HuH-7.5 (cell line): ENCODE measurements around the gene EML1.

Experiments
- DNase-seq: peaks from one replicate; pipeline ENCODE4 v3.0.0; 2011; ENCODE audit warnings: low spot score

EML1 gene

DNA sequence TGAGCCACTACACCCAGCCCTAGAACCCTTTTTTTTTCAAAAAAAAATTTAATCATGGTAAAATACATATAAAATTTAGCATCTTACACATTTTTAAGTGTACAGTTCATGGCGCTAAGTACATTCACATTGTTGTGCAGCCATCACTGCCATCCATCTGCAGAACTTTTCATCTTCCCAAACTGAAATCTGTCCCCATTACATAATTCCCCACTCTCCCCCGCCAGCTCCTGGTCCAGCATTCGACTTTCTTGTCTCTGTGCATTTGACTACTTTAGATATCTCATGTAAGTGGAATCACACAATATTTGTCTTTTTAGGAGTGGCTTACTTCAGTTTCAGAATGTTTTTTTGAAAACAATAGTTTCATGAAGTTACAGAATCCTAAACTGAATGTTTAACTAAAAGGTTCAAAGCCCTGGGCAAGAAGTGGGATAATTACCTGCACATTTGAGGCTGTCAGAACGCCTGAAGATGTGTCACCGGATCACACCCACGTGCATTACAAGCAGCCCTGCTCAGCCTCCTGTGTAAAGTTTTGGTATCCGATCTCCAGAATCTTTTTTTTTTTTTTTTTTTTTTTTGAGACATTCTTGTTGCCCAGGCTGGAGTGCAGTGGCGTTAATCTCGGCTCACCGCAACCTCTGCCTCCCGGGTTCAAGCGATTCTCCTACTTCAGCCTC lies 12.7 kb downstream of the EML1 start:
- no peak for DNase-seq

DNA sequence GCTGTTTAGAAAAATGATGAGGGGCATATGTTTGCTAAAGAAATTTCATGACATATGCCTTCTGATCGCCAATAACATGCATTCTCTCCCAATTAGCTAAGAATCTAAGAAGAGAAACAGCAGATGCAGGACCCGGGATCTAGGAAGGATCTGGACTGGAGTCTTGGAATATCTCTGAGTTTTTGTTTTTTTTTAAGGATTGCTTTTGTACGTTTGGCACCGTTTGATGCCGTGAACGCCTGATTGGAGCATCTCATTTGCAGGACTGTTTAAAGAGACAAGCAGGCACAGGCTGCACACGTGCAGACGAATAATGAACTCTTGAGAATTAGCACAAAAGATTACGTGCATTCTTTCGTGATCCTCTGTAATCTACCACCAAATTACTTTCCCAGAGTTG lies 13.6 kb downstream of the EML1 start:
- DNase-seq: no peak

DNA sequence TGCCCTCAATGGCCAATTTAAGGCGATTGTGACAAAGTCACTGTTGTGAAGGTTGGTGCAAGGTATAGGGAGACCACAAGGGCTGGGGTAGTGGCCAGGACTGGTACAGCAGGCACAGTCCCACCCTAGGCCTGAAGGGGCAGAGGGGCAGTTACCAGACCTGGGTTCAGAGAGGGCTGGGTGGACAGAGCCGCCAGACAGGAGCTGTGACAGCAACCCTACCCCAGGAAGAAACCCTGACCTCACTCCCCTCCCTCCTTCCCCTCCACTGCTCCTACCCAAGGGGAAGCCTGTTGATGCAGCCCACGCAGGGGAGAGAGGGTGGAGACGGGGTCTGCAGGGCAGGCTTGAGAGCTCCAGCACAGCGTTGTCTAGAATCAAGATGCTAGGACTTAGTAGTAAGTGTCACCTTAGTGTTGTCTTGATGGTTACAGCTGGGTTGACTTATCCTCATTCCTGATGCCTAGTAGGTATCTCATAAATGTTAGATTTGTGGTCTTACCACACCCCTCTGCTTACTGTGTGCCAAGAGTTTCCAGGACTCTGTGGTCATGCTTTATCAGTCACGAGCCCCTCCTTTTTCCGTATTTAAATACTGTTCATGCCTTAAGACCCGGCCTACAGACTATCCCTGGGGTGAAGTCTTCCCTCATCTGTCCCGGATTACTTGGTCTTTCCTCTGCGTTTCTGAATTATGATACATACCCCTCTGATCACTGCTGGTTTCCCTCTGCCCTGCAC lies 14.4 kb downstream of the EML1 start:
- no peak for DNase-seq

DNA sequence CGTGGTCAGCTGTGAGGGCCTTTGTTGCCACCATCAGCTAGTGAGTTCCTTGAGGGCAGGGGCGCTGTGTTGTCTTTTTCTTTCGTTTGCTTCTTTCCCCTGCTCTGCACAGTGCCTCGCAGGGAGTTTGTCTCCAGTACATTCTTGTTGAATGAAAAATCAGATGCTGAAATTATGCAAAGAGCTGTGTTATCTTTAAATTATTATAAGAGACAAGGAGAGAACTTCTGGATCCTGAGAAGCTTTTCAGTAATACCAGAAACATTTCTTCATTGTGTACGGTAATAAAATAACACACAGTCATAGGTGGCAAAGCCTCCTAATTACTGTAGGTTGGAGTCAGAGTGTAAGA lies 14.9 kb downstream of the EML1 start:
- DNase-seq: no peak

DNA sequence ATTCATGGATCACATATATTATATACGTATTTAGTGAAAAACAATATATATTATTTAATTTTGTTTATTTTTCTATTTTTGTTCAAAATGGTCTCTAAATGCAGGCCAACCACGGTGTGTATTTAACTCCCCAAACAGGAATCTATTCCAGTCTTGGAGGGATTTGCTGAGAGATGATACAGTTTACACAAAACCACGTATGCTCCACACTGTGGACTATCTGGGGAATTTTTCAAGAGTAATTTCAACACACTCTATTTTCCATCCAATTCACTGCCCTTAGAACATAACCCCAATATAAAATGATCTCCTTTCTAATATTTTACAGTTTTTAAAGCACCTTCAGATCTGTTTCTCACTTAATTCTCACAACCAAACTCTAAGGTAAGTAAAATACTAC lies 15.3 kb downstream of the EML1 start:
- no peak for DNase-seq

DNA sequence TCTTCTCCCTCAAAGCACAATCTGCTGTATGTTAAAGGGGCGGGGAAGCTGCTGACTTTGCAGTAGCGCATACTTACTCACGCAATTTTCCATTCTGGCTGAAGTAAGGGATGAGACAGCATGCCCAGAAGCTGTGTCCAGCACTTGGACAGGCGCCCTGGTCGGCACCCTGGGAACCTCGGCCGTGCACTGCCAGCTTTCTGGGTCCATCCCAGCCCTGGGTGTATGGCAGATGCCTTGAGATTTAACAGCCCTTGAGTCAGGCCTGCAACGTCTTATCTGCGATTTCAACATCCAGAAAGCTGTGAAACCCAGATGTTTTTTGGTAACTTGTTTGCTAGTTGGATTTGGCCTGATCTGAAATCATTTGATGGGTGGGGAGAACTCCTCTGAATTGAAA lies 16.1 kb downstream of the EML1 start:
- no peak for DNase-seq

DNA sequence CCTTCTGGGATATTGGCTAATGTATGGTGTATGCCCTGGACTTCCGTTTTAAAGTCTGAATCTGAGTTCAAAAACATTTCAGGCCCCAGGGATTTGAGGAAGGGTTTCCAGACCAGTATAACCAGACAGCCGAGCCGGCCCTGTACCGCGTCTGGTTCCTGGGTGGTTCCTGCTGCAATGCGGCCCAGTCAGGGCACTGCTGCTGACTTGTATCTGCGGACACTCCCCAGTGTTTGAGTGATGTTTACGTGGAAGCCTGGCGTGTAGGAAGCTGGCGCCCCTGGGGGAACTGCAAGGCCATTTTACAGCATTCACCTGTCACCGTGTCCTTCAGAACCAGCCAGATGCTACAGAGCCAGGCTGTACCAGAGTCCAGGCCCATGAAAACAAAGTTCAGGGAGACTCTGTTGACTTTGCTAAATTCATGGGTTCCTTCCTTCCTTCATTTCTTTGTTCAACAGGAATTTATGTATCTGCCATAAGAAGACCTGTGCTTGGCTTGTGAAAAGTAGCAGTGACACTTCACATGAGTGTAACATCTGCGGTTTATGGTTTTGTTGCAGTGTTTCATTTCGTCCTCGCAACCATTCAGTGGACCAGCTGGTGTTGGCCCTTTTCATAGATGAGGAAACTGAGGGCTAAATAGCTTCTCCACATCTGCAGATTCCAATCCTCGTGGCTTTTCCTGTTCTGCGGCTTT lies 16.8 kb downstream of the EML1 start:
- DNase-seq: no peak

DNA sequence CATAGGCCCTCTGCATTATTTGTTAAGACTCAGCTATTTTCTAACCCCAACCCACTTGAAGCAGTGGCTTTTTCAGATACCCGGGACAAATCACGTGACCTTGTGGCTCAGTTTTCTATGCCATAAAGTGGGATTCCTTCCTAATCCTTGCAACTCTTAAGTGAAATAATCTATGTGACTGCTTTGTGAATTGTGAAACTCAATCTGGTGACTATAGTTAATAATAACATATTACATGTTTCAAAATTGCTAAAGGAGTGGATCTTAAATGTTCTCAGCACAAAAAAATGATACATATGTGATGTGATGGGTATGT lies 17.3 kb downstream of the EML1 start:
- DNase-seq: no peak

DNA sequence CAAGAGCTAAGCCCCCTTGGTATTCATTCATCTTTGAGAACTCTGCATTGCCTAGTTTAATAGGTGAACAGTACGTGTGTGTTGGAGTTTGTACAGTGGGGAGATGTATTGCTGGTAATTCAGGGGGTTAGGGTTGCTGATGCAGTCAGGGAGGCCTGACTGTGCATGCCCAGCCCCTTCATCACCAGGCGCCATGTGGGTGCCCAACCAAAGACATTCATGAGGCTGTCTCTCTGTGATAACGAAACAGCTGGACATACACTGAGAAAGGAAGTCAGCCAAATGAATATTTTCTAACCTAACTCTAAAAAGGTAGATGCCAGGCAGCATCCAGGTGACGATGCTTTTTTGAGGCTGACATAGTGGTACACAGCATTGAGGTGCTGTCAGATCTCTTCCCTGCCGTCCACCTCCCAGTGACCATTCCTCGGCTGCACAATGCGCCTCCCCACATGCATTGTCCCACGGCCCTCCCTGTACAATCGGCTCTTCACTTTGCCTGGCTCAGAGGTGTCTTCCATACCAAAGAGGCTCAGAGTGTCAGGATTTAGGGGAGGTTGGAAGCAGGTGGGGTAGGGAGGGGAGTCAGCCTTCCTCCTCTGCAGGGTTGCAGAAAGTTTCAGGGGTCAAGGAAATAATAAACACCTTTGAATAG lies 19.0 kb downstream of the EML1 start:
- no peak for DNase-seq

DNA sequence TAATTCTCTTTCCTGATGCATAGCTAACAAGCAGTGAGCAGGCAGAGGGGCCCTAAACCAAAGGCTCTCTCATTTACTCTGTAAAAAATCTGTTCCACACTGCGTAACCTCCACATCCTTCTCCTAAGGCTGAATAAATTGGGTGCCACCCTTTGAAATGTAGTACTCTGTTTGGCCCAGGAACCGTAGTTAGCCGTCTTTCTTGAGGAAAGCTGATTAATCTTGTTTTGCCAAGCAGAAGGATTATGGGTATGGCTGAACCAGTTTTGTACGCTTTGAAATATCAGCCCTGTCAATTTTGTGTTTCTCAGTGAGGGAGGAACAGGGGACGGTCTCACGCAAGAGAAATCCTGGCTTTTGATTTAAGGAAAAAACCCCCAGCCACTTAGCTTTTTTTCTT lies 19.7 kb downstream of the EML1 start:
- no peak for DNase-seq

DNA sequence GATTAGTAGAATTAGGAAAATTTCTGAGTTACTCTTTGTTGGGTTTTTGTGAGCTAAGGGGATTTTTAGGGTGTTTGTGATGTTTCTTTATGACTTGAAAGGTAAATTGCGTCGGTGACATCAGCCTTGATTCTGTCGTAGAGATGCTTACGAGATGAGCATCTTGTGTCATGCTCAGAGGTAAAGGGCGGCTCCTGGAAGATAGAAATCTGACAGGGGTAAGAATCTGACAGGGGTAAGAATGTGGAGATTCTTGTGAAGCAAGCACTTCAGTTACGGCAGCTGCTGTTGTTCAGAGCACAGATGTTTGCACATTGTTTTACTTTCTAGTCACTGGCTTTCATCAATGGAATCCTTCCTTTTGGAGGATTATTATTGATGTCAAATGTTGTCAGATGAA lies 22.5 kb downstream of the EML1 start:
- DNase-seq: no peak

DNA sequence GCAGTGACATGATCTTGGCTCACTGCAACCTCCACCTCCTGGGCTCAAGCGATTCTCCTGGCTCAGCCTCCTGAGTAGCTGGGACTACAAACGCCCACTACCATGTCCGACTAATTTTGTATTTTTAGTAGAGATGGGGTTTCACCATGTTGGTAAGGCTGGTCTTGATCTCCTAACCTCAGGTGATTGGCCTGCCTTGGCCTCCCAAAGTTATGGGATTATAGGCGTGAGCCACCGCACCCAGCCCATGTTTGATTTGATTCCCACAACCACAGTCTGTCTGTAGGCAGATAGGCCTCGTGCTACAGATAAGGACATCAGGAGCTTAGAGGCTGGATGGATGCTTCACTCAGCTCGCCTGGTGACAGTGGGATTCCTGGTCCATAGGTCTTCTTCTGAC lies 23.0 kb downstream of the EML1 start:
- DNase-seq: no peak

DNA sequence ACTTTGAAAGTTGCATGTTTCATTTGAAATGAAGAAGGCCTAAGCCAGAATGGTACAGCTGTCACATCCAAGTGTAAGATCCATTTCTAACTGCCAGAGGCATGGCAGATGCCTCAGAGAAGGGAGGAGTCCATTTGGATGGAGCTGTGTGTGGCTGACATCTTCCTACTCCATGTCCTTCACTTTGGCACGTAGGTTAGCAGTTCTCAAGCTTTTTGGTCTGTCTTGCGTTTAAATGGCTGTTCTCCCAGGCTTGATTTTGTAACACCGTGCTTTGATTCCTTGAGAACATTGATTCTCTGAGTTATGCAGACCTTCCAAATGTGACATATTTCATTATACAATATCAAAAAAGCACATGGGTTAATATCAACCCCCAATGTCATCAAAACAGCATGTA lies 23.4 kb downstream of the EML1 start:
- no peak for DNase-seq

DNA sequence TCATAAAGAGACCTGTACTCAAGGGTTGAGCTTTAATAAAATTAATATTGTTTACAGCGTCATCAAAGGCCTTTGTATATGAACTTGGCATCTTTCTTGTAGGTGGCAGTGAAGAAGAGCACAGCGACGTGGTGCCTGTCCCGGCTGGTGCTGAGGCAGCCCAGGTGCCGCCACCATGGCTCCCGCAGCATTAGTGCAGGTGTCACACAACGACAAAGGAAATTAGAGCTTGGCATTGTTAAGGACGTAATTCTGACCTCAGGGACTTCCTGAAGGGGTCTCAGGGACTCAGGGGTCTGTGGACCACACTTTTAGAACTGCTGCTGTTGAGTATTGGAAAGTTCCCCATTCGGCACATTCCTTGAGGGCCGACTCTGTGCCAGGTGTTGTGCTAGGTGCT lies 24.1 kb downstream of the EML1 start:
- no peak for DNase-seq

DNA sequence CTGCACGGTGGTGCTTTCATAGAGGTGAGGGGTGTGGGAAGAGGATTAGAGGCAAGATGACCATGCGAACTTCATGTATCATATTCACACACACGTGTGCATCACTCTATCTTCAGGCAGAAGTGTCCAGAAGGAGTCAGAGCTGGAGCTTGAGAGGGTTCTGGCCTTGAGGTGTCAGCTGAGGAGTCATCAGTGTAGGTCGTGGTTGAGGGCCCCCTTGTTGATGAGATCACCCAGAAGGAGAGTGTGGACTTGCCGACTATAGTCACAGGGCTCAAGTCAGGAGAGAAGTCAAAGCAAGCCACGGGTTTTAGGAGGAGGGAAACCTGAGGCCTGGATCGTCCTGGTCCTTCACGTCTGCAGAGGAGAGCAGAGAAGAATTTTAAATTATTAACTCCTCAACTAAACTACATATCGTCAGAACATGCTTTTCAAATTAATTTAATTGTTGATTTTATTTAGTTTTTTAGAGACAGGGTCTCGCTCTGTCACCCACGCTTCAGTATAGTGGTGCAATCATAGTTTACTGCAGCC lies 25.4 kb downstream of the EML1 start:
- no peak for DNase-seq

DNA sequence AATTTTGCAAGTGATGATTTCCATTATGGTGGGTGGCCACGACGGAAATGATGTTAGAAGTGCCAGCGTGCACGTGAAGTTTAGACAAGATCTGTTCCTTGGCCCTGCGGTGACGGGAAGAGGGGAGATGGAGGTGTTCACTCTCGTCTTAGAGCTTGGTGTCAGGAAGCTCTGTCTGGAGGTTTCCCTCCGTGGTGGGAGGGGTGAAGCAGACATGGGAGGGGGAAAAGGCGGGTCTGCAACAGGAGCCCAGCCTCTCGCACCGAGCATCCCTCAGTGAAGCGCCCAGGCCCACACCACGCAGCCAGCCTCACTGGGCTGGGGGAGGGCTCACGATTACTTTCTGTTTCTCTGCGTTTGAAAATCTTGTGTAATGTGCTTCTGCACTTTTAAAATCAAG lies 26.3 kb downstream of the EML1 start:
- no peak for DNase-seq

DNA sequence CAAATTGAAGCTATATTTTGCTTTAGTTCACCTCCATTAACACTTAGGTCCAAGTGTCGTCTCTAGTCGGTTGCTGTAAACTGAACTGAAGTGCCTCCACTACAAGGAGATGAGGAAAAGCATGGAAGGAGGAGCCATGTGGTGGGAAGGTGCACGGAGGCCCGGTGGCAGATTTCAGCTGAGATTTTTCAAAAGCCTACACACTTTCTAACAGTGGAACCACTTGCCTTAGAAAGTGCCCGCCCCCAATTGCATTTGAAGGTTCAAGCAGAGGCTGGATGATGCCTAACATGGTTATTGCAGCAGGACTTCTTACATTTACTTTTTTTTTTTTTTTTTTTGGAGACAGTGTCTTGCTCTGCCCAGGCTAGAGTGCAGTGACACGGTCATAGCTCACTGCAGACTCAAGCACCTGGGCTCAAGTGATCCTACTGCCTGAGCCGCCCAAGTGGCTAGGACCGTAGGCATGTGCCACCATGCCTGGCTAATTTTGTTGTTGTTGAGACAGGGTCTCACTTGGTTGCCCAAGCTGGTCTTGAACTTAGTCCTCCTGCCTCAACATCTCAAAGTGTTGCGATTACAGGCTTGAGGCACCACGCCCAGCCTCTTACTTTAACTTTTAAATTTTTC lies 27.6 kb downstream of the EML1 start:
- DNase-seq: no peak

DNA sequence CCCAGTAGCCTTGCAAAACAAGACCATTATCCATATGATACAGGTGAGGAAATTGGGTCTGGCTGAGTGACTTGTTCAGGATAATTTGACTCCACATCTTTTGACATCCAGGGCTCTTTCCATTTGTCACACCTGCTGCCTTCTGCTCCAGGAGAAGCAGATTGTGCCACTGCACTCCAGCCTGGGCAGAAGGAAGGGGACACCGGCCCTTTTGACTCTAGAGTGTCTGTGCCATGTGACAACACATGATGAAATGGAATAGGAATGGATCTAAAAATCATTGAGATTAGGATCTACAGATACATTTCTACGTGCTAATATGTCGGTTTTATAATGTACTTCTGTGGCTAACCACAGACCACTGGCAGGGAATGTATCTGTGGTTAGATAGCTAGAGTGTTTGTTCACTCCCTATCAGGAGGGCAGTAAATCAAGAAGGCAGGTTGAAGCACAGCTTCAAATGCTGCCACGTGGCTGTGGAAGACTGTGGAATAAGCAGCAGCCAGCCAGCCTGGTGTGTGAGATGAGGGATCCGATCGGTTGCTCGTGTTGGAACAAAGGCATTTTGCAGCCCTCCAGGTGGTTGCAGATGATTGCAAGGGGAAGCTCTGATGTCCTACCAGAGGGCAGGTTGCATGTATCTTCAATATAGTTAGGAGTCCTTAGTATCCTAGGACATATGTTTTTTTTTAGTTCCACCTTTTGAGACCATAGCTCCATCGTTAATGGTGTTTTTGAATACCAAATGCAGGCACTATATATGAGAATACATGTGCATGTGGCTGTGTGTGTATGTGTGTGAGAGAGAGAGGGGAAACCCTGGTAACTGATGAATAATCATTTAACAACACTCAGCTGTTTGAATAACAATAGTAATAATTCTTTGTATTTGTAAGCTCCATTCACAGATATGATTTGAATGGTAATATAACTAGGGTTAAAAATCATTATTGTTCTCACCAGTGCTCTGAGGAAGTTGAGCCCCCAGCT lies 28.6 kb downstream of the EML1 start:
- DNase-seq: no peak

DNA sequence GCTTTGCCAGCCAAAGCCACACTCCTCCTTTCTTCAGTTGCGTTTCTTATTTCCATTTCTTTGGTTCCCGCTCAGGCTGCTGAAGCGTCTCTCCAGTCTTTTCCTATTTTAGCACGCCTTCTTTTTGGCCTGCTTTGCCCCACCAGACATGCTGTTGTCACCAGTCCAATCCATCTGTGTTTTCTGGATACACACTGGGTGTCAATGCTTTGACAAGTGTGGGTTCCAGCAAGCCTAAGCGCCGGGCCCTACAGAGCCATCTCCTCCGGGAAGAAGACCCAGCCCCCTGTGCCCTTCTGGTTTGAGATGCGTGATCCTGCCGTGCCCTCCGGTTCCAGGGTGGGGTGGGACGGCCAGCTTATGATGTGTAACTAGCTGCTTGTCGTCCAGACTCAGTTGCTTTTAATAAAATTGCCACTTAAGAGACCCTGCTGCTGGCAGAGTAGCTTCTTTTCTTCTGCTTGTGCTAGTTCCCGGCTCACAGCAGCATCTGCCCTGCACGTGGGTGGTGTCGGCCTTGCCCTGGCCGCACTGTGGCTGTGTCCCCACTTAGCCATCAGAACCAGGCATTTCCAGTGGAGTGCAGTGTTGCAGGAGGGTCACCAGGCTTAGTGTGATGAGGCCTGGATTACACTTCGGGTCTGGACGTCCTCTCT lies 29.7 kb downstream of the EML1 start:
- DNase-seq: no peak

DNA sequence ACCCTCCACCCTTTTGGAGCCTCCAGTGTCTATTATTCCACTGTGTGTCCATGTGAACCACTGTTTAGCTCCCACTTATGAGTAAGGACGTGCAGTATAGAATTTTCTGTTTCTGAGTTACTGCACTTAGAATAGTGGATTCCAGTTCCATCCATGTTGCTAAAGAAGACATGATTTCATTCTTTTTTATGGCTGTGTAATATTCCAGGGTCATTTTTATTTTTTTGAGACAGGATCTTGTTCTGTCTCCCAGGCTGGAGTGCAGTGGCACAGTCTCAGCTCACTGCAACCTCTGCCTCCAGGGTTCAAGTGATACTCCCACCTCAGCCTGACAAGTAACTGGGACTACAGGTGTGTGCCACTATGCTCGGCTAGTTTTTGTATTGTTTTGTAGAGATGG lies 31.6 kb downstream of the EML1 start:
- DNase-seq: no peak

DNA sequence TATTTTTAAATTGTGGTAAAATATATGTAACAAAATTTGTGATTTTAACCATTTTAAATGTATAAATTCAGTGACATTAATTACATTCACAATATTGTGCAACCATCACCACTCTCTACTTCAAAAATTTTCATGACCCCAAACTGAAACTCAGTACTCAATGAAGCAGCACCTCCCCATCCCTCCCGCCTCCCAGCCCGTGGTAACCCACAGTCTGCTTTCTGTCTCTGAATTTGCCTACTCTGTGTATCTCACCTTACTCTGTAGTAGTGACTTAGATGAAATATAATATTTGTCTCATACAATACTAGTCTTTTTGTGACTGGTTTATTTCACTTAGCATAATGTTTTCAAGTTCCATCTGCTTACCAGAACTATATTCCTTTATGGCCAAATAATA lies 36.2 kb downstream of the EML1 start:
- no peak for DNase-seq
